Measurements from ENCODE around the gene TFIP11. TPM values are rescaled to one million over a fixed set of nuclear protein-coding genes. Genes with fewer than 3 reads are reported as not detected.

Gene TFIP11
- total and polyA plus RNA-seq, 9 of the 15 experiments (the other 6 are each of a cell fraction or from before 2014, with no cell fraction given) = 11.5 to 38.1 (median 25.2) TPM

DNA sequence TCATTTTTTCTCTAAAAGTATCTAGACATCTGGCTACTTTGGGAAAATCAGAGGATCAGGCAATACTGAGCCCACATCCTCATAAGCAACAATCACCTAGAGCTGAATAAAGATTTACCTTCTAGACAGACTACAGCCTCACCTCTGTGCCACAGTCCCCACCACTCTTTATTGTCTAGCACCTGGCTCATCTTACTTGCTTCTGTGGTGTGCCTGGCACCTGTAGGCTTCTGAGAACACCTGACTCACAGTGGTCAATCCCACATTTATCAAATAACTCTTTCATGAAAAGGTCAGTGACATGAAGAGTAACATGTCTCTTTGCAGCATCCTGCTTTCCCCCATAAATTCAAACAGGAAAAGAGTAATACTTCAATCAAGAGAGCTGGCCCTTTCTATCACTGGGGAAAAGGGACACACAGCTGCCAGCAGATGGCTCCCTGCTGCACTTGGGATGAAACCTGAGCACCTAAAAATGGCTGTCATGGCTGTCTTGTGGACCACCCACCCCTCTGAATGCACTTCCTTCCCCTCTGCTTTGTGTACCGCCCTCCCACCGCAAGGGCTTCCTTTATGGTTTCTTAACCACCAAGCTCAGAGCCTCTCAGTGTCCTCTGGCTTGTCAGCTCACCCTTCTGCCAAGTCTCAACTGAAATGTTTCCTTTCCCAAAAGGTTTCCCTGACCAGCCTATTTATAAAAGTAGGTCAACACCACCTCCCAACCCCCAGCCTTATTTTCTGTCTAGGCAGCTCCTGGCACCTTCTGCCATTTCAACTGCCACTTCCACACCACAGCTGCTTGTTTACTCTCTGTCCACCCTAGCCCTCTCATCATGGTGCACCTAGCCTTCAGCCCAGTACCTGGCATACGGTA, 9.3 kb downstream of the TFIP11 start (continued):
- TF ChIP-seq, protein P1, sequence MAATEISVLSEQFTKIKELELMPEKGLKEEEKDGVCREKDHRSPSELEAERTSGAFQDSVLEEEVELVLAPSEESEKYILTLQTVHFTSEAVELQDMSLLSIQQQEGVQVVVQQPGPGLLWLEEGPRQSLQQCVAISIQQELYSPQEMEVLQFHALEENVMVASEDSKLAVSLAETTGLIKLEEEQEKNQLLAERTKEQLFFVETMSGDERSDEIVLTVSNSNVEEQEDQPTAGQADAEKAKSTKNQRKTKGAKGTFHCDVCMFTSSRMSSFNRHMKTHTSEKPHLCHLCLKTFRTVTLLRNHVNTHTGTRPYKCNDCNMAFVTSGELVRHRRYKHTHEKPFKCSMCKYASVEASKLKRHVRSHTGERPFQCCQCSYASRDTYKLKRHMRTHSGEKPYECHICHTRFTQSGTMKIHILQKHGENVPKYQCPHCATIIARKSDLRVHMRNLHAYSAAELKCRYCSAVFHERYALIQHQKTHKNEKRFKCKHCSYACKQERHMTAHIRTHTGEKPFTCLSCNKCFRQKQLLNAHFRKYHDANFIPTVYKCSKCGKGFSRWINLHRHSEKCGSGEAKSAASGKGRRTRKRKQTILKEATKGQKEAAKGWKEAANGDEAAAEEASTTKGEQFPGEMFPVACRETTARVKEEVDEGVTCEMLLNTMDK (IDR thresholded peaks at IDR 0.05; ENCODE audit: borderline replicate concordance, insufficient read depth, low read depth, low read length, poor library complexity, severe bottlenecking) = peak; percentile 42
- TF ChIP-seq HDAC1 (IDR thresholded peaks at IDR 0.05) = no peak
- TF ChIP-seq, protein P2, sequence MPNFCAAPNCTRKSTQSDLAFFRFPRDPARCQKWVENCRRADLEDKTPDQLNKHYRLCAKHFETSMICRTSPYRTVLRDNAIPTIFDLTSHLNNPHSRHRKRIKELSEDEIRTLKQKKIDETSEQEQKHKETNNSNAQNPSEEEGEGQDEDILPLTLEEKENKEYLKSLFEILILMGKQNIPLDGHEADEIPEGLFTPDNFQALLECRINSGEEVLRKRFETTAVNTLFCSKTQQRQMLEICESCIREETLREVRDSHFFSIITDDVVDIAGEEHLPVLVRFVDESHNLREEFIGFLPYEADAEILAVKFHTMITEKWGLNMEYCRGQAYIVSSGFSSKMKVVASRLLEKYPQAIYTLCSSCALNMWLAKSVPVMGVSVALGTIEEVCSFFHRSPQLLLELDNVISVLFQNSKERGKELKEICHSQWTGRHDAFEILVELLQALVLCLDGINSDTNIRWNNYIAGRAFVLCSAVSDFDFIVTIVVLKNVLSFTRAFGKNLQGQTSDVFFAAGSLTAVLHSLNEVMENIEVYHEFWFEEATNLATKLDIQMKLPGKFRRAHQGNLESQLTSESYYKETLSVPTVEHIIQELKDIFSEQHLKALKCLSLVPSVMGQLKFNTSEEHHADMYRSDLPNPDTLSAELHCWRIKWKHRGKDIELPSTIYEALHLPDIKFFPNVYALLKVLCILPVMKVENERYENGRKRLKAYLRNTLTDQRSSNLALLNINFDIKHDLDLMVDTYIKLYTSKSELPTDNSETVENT (CRISPR knock-in tag; IDR thresholded peaks at IDR 0.05) = no peak
- no peak for TF ChIP-seq TCF7L2 (IDR thresholded peaks at IDR 0.05; ENCODE audit: low read depth, low read length)
- TF ChIP-seq ZNF212 (CRISPR knock-in tag; IDR thresholded peaks at IDR 0.05) = no peak
- no peak for TF ChIP-seq CBFA2T3 (IDR thresholded peaks at IDR 0.05)
- no peak for TF ChIP-seq TCF7 (IDR thresholded peaks at IDR 0.05; ENCODE audit: borderline replicate concordance)
- TF ChIP-seq BDP1 (IDR thresholded peaks at IDR 0.05; ENCODE audit: insufficient read depth, insufficient read length) = no peak
- no peak for TF ChIP-seq ATF7 (IDR thresholded peaks at IDR 0.05)
- TF ChIP-seq, protein P3, sequence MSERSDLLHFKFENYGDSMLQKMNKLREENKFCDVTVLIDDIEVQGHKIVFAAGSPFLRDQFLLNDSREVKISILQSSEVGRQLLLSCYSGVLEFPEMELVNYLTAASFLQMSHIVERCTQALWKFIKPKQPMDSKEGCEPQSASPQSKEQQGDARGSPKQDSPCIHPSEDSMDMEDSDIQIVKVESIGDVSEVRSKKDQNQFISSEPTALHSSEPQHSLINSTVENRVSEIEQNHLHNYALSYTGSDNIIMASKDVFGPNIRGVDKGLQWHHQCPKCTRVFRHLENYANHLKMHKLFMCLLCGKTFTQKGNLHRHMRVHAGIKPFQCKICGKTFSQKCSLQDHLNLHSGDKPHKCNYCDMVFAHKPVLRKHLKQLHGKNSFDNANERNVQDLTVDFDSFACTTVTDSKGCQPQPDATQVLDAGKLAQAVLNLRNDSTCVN (CRISPR knock-in tag; IDR thresholded peaks at IDR 0.05) = no peak
- TF ChIP-seq, protein P4, sequence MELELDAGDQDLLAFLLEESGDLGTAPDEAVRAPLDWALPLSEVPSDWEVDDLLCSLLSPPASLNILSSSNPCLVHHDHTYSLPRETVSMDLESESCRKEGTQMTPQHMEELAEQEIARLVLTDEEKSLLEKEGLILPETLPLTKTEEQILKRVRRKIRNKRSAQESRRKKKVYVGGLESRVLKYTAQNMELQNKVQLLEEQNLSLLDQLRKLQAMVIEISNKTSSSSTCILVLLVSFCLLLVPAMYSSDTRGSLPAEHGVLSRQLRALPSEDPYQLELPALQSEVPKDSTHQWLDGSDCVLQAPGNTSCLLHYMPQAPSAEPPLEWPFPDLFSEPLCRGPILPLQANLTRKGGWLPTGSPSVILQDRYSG (tag; conservative IDR thresholded peaks at IDR 0.05; ENCODE audit: low read depth) = no peak
